Central memory CD8-positive, alpha-beta T cell (primary cell): ENCODE results near the gene CD24.
"Not testable (repeated sequence)": the region's sequence is repeated elsewhere in the genome, so short reads cannot be mapped to it uniquely, and the experiment has no call there.

Experiments used
- ATAC-seq: fragments of 150-1000 bp; cut with Tn5 transposase; replicated peaks from 2 replicates; pipeline ENCODE4 v1.10.0; 2022; ENCODE audit warnings: mild to moderate bottlenecking, moderate FRiP score, moderate number of reproducible peaks; ENCODE audit not compliant: poor library complexity, severe bottlenecking; ENCODE audit errors: extremely low read depth
- DNase-seq, 2 donors: peaks; one replicate each; pipeline ENCODE4 v3.0.0; 2021; ENCODE audit warnings: low spot score in 2 of 2
- H3K27ac Mint-ChIP-seq: one replicate; pipeline ENCODE4 v1.8.0; 2022; ENCODE audit warnings: low read depth, mild to moderate bottlenecking, moderate library complexity, mixed read lengths
- H3K27me3 Mint-ChIP-seq: one replicate; pipeline ENCODE4 v1.8.0; 2022; ENCODE audit warnings: mixed read lengths
- H3K36me3 Mint-ChIP-seq: one replicate; pipeline ENCODE4 v1.8.0; 2022; ENCODE audit warnings: mild to moderate bottlenecking, moderate library complexity, mixed read lengths; ENCODE audit not compliant: insufficient read depth
- H3K4me1 Mint-ChIP-seq: one replicate; pipeline ENCODE4 v1.8.0; 2022; ENCODE audit warnings: mixed read lengths
- H3K4me3 Mint-ChIP-seq: one replicate; pipeline ENCODE4 v1.8.0; 2022; ENCODE audit warnings: mild to moderate bottlenecking, moderate library complexity, mixed read lengths
- H3K9me3 Mint-ChIP-seq: one replicate; pipeline ENCODE4 v1.8.0; 2022; ENCODE audit warnings: mixed read lengths

CD24 gene

DNA sequence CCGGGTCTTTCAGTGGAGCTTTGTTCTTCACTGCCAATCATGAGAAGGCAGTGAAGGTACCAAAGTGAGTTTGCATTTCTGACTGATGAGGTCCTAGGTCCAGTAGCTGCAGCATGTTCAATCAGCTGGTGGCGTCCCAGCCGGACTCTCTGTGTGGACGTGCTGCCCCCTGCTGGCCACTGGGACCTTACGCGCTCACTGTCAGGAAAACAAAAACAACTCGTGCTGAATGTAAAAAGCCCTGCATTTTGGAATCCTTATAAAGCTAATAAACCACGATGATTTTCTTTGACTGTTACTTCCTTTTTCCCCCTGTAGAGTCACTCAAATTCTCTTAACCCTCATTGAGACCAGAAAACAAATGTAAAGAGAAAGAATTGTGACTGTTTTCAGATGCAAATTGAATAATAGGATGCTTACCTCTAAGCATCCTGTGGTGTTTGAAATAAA lies 4.9 kb upstream of the CD24 start:
- DNase-seq, result peak; percentile 47 to 66
- no peak overlapping the region for H3K27ac Mint-ChIP-seq
- peaks cover 5% of the 10 kb centered on the region for H3K4me1 Mint-ChIP-seq
- H3K4me3 Mint-ChIP-seq, result no peak overlapping the region
- no peaks in the 10 kb centered on the region for H3K9me3 Mint-ChIP-seq
- H3K36me3 Mint-ChIP-seq, result no peaks in the 10 kb centered on the region
- peaks cover 52% of the 10 kb centered on the region for H3K27me3 Mint-ChIP-seq
- no peak for ATAC-seq

GRCh38 chr6:106977246-106977645 lies 2.7 kb upstream of the CD24 start:
- H3K27me3 Mint-ChIP-seq, result peaks cover 62% of the 10 kb centered on the region

DNA sequence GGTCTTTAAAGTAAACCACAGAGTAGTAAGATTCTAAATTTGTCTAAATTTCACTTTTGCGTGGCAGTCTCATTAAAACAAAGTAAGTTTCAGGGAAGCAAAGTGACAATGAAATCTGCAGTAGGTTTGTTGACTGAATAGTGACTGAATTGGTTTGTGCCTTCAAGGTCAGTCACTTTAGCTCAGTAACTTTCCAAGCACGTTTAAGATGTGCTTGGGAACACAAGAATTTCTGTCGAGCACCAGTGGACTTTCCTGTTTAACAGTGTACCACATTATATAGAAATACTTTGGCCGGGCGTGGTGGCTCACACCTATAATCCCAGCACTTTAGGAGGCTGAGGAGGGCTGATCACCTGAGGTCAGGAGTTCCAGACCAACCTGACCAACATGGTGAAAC lies 1.7 kb upstream of the CD24 start:
- Mint-ChIP-seq H3K4me1 (peaks cover 15% of the 10 kb centered on the region), H3K27me3 (peaks cover 71% of the 10 kb centered on the region), H3K36me3 (no peaks in the 10 kb centered on the region), H3K27ac (no peak overlapping the region), H3K9me3 (no peaks in the 10 kb centered on the region), H3K4me3 (no peak overlapping the region)
- DNase-seq, result no peak
- no peak for ATAC-seq

More at GRCh38 chr6:106977246-106977645, 2.7 kb upstream of the CD24 start:
- Mint-ChIP-seq H3K4me1 (peaks cover 15% of the 10 kb centered on the region), H3K4me3 (no peak overlapping the region), H3K9me3 (no peaks in the 10 kb centered on the region), H3K27ac (no peak overlapping the region), H3K36me3 (no peaks in the 10 kb centered on the region)
- ATAC-seq (no peak), DNase-seq (no peak)

- H3K9me3 Mint-ChIP-seq, result no peaks in the 10 kb centered on the region
- DNase-seq, result no peak
- peaks cover 65% of the 10 kb centered on the region for H3K27me3 Mint-ChIP-seq
- ATAC-seq, result no peak
- H3K27ac Mint-ChIP-seq, result no peak overlapping the region
- H3K4me3 Mint-ChIP-seq, result peak overlapping the region; percentile 64
- peaks cover 15% of the 10 kb centered on the region for H3K4me1 Mint-ChIP-seq
- H3K36me3 Mint-ChIP-seq, result no peaks in the 10 kb centered on the region
Observed at GRCh38 chr6:106975738-106976064, 1.2 kb upstream of the CD24 start.

GRCh38 chr6:106974999-106975737 lies 639 bp upstream of the CD24 start:
- DNase-seq (no peak), ATAC-seq (no peak)
- Mint-ChIP-seq H3K27ac (no peak overlapping the region), H3K4me1 (peaks cover 15% of the 10 kb centered on the region), H3K27me3 (peaks cover 60% of the 10 kb centered on the region), H3K4me3 (peak overlapping the region; percentile 64), H3K36me3 (no peaks in the 10 kb centered on the region), H3K9me3 (no peaks in the 10 kb centered on the region)

GRCh38 chr6:106973836-106974335 lies 643 bp downstream of the CD24 start:
- H3K4me3 Mint-ChIP-seq, result peak overlapping the region; percentile 64
- no peak overlapping the region for H3K27ac Mint-ChIP-seq
- peaks cover 11% of the 10 kb centered on the region for H3K4me1 Mint-ChIP-seq
- no peak for ATAC-seq
- H3K27me3 Mint-ChIP-seq, result peaks cover 59% of the 10 kb centered on the region
- no peak for DNase-seq
- H3K9me3 Mint-ChIP-seq, result no peaks in the 10 kb centered on the region
- peaks cover 2% of the 10 kb centered on the region for H3K36me3 Mint-ChIP-seq

- Mint-ChIP-seq H3K4me1 (peaks cover 11% of the 10 kb centered on the region), H3K9me3 (no peaks in the 10 kb centered on the region), H3K27ac (no peak overlapping the region), H3K36me3 (peaks cover 2% of the 10 kb centered on the region), H3K27me3 (peaks cover 59% of the 10 kb centered on the region), H3K4me3 (peak overlapping the region; percentile 64)
- no peak for DNase-seq
- no peak for ATAC-seq
Observed at GRCh38 chr6:106973018-106973835, 1.3 kb downstream of the CD24 start.

DNA sequence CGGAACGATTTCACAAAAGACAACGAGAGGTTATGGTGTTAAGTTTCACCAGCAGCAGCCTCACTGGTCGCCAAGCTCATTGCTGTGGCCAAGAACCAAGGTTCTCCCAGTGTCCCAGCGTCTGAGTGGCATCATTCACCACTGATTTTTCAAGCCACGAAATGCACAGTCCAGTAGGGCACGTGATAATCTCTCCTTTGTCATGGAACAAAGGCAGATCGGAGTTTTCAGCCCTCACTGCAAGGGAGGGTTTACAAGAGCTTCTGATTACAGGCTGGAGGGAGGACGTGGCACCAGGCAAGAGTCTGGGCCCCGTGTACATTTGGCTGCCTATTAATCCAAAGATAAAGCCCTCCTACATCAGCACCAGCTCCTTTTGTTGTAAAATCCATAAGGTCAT lies 2.0 kb downstream of the CD24 start:
- peaks cover 60% of the 10 kb centered on the region for H3K27me3 Mint-ChIP-seq
- ATAC-seq (no peak), DNase-seq (no peak)
- H3K27ac Mint-ChIP-seq, result no peak overlapping the region
- peaks cover 11% of the 10 kb centered on the region for H3K4me1 Mint-ChIP-seq
- H3K4me3 Mint-ChIP-seq, result no peak overlapping the region
- no peaks in the 10 kb centered on the region for H3K9me3 Mint-ChIP-seq
- peaks cover 2% of the 10 kb centered on the region for H3K36me3 Mint-ChIP-seq

- not testable (repeated sequence) for H3K4me3 Mint-ChIP-seq, H3K27ac Mint-ChIP-seq, DNase-seq, H3K36me3 Mint-ChIP-seq, ATAC-seq, H3K9me3 Mint-ChIP-seq
- H3K27me3 Mint-ChIP-seq, result peaks cover 52% of the 10 kb centered on the region
- peaks cover 11% of the 10 kb centered on the region for H3K4me1 Mint-ChIP-seq
Observed at GRCh38 chr6:106970769-106971168, 3.8 kb downstream of the CD24 start.

GRCh38 chr6:106967936-106968555 lies 6.5 kb downstream of the CD24 start:
- no peak for DNase-seq
- no peak overlapping the region for H3K27ac Mint-ChIP-seq
- peaks cover 52% of the 10 kb centered on the region for H3K27me3 Mint-ChIP-seq
- H3K36me3 Mint-ChIP-seq, result peaks cover 2% of the 10 kb centered on the region
- no peak for ATAC-seq
- H3K9me3 Mint-ChIP-seq, result no peaks in the 10 kb centered on the region
- no peak overlapping the region for H3K4me3 Mint-ChIP-seq
- H3K4me1 Mint-ChIP-seq, result peaks cover 1% of the 10 kb centered on the region

GRCh38 chr6:106966671-106967640 lies 7.6 kb downstream of the CD24 start:
- H3K4me1 Mint-ChIP-seq, result no peaks in the 10 kb centered on the region
- ATAC-seq (no peak), DNase-seq (no peak)

DNA sequence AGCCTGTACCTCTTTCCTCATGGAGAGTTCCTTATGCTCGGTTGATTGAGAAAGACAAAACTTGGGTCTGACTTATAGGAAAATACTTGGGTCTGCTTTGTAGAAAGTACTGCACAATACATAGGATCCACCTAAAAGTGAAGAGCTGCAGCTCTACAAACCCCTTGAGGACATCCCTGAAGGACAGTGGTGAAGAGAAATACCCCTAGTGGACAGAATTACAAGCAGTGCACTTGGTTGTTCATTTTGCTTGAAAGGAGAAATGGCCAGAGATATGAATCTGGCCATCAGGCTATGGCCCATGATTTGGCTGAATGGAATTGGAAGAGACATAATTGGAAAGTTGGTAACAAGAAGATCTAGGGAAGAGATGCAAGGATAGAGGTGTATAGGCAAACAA lies 8.3 kb downstream of the CD24 start:
- Mint-ChIP-seq H3K9me3 (no peaks in the 10 kb centered on the region), H3K4me3 (no peak overlapping the region), H3K27me3 (peaks cover 43% of the 10 kb centered on the region), H3K4me1 (no peaks in the 10 kb centered on the region), H3K27ac (no peak overlapping the region), H3K36me3 (peaks cover 2% of the 10 kb centered on the region)
- DNase-seq, result no peak
- ATAC-seq, result no peak

More at GRCh38 chr6:106966671-106967640, 7.6 kb downstream of the CD24 start:
- Mint-ChIP-seq H3K27ac (no peak overlapping the region), H3K27me3 (peaks cover 42% of the 10 kb centered on the region), H3K4me3 (no peak overlapping the region), H3K9me3 (no peaks in the 10 kb centered on the region), H3K36me3 (peaks cover 2% of the 10 kb centered on the region)
